IMR-90 (cell line): ENCODE data around the gene TLX1.
"Not testable (repeated sequence)": the region's sequence is repeated elsewhere in the genome, so short reads cannot be mapped to it uniquely, and the experiment has no call there.

Experiments
- BHLHE40 ChIP-seq: fragments of 150-350 bp; IDR thresholded peaks from 2 replicates; pipeline ENCODE4 v1.6.1; 2016; ENCODE audit warnings: mild to moderate bottlenecking, low read depth, low read length
- CHD1 ChIP-seq: IDR thresholded peaks from 2 replicates; pipeline ENCODE4 v1.6.1; 2012; ENCODE audit warnings: low read depth, low read length, improper control_type of control experiment
- CTCF ChIP-seq: conservative IDR thresholded peaks from 2 replicates; pipeline ENCODE4 v1.5.1; 2012; ENCODE audit warnings: mild to moderate bottlenecking, low read depth, low read length, improper control_type of control experiment
- FOS ChIP-seq: fragments of 150-350 bp; IDR thresholded peaks from 2 replicates; pipeline ENCODE4 v1.6.1; 2016; ENCODE audit warnings: low read depth, low read length
- MAFK ChIP-seq: IDR thresholded peaks from 2 replicates; pipeline ENCODE4 v1.6.1; 2012; ENCODE audit warnings: low read depth, low read length, improper control_type of control experiment
- MAZ ChIP-seq: IDR thresholded peaks from 2 replicates; pipeline ENCODE4 v1.6.1; 2012; ENCODE audit warnings: low read depth, mild to moderate bottlenecking, low read length, improper control_type of control experiment, moderate library complexity, borderline replicate concordance
- MXI1 ChIP-seq: IDR thresholded peaks from 2 replicates; pipeline ENCODE4 v1.6.1; 2012; ENCODE audit warnings: low read depth, mild to moderate bottlenecking, low read length, moderate library complexity, borderline replicate concordance
- POLR2A ChIP-seq: IDR thresholded peaks from 2 replicates; pipeline ENCODE4 v1.6.1; 2012; ENCODE audit warnings: mild to moderate bottlenecking, low read depth, low read length
- RAD21 ChIP-seq: IDR thresholded peaks from 2 replicates; pipeline ENCODE4 v1.6.1; 2012; ENCODE audit warnings: low read length, improper control_type of control experiment
- RFX5 ChIP-seq: IDR thresholded peaks from 2 replicates; pipeline ENCODE4 v1.8.0; 2012; ENCODE audit warnings: low read depth, mild to moderate bottlenecking, low read length, moderate library complexity
- SMC3 ChIP-seq: fragments of 150-350 bp; IDR thresholded peaks from 2 replicates; pipeline ENCODE4 v1.6.1; 2016; ENCODE audit warnings: low read depth, mild to moderate bottlenecking, antibody characterized with exemption, low read length, moderate library complexity
- USF2 ChIP-seq: fragments of 150-350 bp; IDR thresholded peaks from 2 replicates; pipeline ENCODE4 v1.6.1; 2017; ENCODE audit warnings: mild to moderate bottlenecking, antibody characterized with exemption, low read length, low read depth
- TF ChIP-seq, protein P1 (sequence below): fragments of 150-350 bp; IDR thresholded peaks from 2 replicates; pipeline ENCODE4 v1.6.1; 2016; ENCODE audit warnings: low read depth, mild to moderate bottlenecking, low read length, moderate library complexity, borderline replicate concordance

- TF ChIP-seq CTCF, RFX5, CHD1, USF2, POLR2A, MXI1, BHLHE40, MAZ, RAD21, SMC3, FOS, MAFK: not testable (repeated sequence)
- TF ChIP-seq, protein P1, sequence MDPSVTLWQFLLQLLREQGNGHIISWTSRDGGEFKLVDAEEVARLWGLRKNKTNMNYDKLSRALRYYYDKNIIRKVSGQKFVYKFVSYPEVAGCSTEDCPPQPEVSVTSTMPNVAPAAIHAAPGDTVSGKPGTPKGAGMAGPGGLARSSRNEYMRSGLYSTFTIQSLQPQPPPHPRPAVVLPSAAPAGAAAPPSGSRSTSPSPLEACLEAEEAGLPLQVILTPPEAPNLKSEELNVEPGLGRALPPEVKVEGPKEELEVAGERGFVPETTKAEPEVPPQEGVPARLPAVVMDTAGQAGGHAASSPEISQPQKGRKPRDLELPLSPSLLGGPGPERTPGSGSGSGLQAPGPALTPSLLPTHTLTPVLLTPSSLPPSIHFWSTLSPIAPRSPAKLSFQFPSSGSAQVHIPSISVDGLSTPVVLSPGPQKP, result not testable (repeated sequence)
Measured at GRCh38 chr10:101154506-101154905, 23.4 kb downstream of the TLX1 start.
